NCI-H187 (cell line): ENCODE results near the gene PRUNE2.
"Not testable (repeated sequence)": the region's sequence is repeated elsewhere in the genome, so short reads cannot be mapped to it uniquely, and the experiment has no call there.

Experiments
- DNase-seq, 2 experiments: peaks; one replicate each; lab custom pipeline; 2025; lab: John Stamatoyannopoulos, UW

PRUNE2 gene

DNA sequence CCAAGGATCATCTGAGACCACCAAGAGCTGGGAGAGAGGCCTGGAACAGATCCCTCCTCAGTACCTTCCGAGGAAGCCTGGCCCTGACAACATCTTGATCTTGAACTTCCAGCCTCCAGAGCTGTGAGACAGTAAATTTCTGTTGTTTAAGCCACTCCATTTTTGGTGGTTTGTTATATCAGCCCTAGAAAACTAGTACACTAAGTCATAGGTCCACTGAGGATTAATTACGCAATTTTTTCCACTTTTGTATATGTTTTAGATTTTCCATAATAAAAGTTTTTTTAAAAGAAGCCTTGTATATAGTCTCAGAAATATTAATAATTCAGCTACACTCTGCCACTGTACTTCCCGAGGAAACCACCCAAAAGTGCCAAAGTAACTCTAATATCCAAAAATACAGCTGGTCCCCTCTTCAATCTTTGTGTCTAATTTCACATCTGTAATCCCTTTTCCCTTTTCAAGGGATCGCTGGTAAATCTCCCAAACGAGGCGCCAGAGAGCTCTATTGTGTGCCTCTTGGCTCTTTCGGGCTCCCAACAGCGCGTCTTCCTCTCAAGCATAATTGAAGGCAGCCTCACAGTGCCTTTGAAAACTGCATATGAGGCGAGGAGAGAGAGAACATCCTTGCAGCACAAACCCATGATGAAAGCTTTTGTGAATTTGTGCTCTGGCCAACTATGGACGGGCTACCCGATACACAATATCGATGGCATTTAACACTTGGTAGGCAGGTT is 32.7 kb downstream of the PRUNE2 start:
- DNase-seq: no peak

DNA sequence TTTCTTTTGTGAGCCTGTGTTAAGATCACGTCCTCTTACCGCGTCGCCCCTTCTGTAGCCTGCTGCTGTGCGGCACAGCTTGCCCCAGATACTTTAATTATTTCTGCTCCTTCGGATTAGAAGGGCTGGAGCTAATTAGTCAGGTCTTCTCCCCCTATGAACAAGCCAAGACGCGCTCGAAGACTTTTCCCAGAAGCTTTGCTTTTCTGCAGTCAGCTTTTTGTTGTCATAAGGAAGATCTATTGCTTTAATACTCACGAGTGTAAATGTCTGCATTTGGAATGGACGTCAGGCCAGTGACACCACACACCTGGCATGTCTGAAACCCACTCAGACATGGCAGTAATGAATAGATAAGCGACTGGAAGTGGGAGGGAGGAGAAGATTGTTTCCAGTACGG is 37.0 kb downstream of the PRUNE2 start:
- DNase-seq: no peak

DNA sequence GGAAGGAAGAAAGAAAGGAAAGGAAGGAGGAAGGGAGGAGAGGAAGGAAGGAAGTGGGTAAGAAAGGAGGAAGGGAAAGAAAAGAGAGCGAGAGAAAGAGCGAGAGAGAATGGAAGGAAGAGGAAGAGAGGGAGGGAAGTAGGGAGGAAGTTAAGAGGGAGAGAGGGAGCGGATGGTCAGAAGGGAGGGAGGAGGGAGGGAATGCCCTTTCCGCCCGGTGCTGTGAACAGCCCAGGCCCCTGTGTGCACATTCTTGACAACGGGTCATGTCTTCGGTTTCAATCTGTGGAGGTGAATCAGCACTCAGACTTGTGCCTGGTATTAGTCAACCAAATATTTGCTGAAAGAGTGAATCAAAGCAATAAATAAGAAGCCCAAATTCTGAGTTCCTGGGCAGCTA is 39.2 kb downstream of the PRUNE2 start:
- no peak for DNase-seq

DNA sequence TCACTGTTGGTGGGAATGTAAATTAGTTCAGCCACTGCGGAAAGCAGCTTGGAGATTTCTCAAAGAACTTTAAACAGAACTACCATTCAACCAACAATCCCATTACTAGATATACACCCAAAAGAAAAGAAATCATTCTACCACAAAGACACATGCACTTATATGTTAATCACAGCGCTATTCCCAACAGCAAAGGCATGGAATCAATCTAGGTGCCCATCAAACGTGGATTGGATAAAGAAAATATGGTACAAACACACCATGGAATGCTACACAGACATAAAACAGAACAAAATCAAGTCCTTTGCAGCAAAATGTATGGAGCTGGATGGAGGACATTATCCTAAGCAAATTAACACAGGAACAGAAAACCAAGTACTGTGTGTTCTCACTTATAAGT is 42.1 kb downstream of the PRUNE2 start:
- DNase-seq: no peak

DNA sequence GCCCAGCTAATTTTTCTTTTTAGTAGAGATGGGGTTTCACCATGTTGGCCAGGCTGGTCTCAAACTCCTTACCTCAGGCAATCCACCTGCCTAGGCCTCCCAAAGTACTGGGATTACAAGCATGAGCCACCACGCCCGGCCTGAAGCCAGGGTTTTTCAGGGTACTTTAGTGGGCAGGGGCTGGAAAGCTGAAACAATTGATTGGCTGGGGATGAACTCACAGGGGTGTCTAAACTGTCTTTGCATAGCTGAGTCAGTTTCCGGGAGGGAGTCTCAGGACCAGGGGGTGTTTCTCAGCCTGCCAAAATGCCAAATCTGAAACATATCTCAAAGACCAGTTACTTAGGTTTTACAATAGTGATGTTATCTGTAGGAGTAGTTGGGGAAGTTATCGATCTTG is 46.1 kb downstream of the PRUNE2 start:
- no peak for DNase-seq

DNA sequence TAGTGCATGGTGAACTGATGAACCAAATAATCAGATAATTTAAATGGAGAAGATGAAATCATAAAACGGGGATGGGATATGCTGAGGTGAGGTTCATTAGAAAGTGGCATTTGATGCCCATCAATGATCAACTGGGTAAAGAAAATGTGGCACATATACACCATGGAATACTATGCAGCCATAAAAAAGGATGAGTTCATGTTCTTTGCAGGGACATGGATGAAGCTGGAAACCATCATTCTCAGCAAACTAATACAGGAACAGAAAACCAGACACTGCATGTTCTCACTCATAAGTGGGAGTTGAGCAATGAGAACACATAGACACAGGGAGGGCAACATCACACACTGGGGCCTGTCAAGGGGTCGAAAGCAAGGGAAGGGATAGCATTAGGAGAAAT is 47.7 kb downstream of the PRUNE2 start:
- DNase-seq: not testable (repeated sequence)

DNA sequence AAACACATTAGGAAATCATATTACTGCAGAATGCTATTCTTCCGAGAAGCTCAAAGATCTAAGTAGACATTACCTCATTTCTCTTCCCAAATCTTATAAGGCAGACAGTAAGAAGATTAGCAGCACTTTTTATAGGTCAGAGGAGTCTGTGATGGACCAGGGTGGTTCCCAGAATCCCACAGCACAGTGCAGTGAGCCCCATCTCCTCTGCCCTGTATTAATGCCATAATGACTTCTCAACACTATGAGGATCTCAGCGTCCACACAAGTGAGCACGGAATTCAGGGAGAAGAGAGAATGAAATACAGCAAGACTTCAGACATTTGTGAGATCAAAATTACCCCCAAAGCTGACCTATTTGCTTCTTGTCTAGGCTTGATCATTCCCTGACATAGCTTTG is 49.9 kb downstream of the PRUNE2 start:
- DNase-seq: no peak

DNA sequence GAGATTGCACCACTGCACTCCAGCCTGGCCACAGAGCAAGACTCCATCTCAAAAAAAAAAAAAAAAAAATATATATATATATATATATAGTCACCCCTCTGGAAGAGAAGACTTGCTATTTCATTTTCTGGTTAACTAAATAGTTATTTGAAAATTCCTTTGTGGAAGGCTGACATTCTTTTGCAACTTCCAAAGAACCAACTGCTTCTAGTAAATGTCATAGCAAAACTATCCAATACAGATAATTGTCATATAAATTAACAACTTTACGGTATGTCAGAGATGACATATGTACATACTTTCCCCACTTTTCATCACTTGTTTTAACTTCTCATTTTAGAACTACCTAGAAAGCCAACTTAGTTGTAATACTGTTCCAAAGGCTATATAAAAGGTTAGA is 50.9 kb downstream of the PRUNE2 start:
- no peak for DNase-seq

DNA sequence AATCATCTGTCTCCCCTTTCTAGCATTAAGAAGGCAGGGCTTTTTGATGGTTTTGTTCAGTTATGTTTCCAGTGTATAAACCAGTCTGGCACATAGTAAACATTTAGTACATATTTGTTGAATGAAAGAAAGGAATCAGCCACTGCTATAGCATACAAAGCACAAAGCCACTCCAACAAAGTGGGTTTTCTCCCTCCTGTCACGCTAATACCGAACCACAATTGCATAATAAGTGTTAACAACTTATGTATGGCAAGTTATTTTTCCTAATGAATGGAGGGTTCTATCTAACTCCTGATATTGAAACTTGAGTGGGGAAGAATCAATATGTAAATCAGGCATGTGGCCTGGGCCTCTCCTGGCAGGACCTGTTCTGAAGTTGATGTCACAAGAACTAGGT is 53.9 kb downstream of the PRUNE2 start:
- DNase-seq: no peak

DNA sequence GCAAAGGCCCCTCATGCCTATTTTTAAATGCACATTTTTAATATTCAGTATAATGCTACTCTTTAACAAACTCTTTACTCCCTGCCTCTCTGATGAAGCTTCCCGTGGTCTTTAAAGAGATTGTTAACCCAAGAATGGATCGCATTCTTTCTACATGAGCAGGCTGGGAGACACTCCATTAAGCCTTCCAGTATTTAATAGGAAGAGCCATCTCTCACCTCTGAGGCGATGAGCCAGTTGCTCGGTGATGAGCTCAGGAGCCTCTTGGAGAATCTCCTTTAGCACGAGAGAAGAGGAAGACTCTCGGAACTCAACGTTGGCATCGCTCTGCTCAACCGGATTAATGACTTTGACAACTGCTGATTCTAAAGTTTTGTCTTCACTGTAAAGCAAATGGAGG is 59.6 kb downstream of the PRUNE2 start:
- DNase-seq: no peak

DNA sequence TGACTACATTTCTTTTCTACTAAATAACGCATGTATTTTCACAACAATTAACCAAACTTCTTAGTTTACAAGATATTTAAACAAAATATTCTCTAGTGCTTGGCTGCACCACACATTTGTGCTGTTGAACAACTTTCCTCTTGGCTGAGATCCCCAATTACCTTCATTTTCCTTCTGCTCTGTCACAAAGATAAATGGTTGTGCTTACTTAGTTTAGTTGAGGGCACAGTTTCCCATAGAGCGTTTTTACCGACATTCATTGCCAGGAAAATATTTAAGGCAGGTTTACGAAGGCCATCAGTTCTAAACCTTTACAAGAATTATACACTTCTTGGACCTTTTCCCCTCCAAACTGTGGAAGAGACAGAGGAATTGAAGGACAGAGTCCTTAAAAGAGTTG is 60.7 kb downstream of the PRUNE2 start:
- DNase-seq: no peak

DNA sequence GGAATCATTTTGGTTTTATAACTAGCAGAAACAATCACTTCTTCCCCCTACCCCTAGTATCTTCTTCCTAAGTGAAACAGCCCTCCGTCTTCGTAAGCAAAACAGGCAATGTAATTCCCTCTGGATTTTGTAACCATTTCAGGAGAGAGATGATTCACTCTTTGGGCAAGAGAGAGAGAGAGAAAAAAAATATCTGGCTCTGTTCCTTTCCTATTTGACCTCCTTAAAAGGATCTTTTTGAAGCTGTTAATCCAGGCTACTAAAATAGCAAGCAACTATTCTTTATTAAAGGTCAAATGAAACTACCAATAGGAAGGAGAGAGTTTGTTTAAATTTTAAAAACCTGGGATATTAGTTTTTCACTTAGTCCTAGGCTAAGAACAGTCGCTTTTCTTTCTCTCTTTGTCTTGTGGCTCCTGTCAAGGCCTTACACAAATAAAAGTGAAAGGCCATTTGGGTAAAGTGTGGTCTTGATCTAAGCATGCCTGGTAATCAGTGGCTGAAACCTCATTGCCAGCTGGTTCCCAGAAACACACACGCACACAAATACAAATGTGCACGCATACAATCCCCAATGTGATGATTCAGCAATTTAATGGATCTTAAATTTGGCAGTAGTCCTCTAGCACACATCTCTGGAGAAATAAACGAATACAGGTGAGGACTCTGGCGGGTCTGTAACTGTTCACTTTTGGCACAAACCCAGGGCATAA is 70.2 kb downstream of the PRUNE2 start:
- no peak for DNase-seq

DNA sequence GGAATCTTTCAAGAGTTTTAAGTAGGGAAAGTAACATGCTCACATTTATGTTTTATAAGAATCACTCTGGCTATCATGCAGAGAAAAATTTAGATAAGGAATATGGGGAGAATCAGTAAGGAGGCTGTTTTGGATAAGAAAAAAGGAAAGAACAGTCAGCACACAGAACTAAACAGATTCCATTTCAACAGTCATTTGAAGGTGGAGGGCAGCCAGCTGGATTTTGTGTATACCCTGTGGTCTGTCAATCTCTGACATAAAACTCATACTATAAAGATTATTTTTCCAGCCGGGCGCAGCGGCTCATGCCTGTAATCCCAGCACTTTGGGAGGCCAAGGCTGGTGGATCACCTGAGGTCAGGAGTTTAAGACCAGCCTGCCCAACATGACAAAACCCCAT is 77.5 kb downstream of the PRUNE2 start:
- DNase-seq: no peak

DNA sequence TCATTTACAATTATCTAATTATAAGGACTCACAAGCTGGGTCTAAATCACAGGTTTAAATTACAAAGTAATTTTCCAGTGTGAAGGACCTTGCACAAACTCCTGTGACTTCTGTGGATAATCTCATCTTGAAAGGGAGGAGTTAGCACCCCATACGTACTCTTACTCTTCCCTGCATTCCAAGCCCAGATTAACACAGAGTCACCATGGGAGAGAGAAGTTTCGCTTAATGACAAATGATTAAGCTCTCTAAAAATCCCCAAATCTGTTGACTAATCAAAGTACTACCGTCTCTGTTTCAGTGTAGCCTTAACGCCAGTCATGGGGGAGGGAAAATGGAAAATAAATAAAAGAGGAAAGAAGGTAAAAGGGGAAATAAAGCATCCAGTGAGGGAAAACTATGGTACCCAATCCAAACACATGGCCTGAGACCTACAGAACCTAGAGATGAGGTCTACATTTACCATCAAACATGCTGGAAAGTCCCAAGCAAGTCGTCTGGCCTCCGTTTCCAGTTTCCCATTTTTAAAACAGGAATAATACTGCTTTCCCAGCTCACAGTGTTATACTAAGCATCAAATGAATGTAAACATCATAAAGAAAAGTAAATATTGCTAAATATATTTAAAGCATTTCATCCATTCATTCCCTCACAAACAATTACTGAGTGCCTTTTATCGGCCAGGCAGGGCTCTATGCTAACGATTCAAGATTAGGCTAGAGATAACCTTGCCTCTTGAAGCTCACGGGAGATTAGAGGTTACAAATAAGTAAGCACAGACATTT is 78.4 kb downstream of the PRUNE2 start:
- no peak for DNase-seq

DNA sequence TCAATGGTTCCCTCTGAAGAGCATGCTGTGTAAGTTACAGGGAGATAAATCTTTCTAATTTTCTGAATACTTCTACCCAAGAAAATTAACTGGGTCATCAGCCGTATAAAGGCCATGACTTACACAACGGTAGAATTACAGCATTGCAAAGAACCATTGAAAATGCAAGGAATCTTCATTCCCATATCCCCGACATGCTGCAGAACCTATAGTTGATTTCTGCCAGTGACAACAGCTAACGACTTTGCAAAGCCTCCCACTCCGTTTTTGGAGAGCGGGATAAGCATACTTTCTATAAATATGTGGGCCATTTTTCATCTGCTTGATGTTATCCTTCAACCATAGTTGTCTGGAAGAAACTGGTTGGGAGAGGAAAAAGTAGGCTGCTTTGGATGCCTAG is 85.5 kb downstream of the PRUNE2 start:
- no peak for DNase-seq

DNA sequence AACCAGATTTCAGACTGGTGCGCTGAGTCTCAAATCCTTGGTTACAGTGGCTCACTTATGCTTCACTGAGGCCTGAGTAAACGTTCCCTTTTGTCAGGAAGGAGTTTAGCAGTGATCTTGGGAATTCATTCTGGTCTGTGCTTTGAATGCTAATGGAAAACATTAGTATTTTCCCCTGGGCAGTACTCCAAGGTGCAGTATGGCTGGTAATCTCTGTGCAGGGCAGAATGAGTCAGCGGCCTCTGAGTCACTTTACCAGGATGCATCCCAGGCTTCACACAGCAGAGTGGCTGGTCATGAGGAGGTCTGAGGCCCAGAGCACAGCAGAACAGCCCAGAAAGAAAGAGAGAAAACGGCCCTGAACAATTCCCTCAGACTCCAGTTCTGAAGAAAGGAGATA is 87.6 kb downstream of the PRUNE2 start:
- DNase-seq: no peak

DNA sequence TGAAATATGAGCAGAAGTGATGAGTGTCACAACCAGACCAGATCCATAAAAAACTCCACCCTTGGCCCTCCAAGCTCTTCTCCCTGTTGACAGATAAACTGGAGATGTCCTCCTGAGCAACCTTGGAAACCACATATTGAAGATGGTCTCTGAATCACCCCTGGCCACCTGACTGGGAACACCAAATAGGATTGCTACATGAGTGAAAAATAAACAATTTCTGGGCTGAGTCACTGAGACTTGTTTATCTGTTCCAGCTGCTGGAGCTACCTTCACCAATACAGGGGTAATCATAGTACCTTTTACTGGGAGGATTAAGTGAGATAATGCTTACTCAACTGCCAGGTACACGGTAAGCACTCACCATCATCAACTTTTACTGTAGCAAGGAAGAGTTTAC is 88.4 kb downstream of the PRUNE2 start:
- no peak for DNase-seq

DNA sequence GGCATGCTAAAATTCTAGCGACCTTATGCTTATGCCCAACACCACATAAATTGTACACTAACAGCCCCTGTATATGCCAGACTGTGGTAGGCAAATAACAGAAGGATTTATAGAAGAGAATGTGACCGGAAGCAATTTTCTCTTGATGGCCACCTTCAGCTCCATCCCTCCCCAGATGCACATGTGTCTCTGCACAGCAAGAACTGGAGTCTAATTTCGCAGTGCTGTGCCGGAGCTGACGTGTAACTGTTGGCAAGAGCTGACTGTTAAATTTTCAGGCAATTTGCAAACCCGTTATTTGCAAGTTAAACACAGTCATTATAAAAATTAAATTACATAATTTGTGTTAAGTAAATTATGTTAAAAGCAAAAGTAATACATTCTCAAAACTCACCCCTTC is 93.3 kb downstream of the PRUNE2 start:
- DNase-seq: no peak

DNA sequence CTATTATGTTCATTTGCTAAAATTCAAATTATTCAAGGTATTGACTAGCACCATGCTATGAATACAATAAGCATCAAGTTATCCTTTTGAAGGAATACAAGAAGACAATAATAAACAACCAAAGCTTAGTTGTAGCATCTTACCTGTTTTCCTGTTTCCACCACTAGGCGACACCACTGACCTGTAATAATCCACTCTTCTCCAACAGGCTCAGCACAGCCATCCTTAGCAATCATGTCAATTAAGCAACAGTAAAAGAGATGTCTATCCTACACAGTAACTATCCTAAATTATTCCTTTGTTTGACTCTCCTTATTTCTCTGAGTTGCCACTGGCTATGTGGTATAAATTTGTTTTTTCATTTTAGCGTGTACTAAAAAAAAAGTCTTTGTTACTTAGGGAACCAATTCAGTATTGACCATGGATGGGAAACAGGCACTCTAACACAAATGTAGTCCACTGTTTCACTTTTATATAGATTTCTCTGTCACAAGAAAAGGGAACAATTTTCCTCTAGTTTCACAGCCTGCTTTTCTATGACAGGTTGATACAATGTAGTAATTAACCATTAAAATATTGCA is 95.4 kb downstream of the PRUNE2 start:
- DNase-seq: no peak

DNA sequence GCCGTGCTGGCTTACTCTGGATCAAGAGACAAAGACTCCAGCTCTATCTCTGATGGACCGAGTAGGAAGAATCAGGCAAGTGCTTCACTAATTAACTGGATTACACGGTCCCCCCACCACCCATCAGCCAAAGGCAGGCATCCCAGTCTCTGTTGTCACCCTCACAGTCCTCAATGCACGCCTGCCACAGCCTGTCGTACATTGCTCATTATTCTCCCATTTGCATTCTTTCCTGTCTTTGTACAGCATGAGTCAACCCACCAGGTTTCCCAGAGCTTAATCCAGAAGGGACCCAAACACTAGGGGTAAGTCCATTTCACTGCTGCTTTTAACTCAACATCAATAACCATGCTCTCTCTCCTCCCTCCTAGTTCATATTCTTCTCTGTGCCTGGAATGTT is 97.3 kb downstream of the PRUNE2 start:
- DNase-seq: no peak

DNA sequence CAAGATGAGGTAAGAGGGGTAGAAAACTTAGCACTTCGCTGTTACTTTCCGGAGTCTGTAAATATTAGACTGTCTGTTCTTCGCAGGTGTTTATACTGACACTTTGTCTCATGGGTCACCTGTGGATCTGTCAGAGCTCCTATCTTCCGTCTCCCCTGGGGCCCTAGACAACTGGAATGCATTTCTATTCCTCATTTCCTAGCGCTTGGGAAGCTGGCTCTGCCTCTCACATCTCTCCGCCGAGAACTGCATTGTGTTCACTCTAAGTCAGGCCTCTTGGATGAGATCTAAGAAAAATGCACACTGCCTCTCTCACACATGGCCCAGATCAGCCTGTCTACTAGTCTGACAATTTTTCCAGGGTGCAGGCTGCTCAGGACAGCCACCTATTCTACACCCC is 102.2 kb downstream of the PRUNE2 start:
- DNase-seq: no peak

DNA sequence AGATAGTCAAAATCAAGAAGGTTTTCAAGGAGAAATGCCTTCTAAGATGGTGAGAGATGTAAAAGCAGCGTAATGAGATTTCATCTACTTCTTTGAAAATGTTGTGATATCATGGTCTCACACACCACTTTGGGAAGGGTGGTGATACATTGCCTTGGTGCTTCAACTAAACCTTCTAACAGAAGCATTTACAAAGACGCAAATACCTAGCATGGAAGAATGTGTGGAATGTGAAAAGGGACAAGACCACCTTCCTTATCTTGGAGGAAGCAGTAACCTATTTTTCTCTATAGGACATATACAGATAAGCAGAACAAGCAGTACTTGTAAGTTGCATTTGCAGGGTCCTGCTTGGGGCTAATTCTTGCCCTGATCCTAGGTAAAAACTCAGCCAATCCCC is 102.8 kb downstream of the PRUNE2 start:
- no peak for DNase-seq

DNA sequence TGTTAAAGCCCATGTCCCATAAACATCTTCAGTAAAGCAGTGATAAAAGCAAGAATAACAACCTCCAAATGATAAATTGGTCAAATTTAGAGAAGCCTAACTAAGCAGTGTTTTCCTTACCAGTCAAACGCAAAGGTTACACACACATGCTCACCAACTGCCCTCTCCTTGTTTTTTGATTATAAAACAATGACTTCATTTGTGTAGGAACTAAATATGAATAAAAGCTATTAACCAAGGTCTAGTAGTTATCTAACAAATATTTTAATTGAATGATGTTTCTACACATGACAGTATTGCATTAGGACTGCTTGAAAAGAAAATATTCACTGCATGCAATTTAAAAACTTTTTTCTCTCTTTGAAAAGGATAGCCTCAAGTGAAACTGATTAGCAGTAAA is 105.0 kb downstream of the PRUNE2 start:
- no peak for DNase-seq
